KG1 (cell line): ENCODE measurements around the gene UCHL5.

ENCODE experiments used
- DNase-seq: peaks from one replicate; lab custom pipeline; 2025; lab: John Stamatoyannopoulos, UW

UCHL5 gene

DNA sequence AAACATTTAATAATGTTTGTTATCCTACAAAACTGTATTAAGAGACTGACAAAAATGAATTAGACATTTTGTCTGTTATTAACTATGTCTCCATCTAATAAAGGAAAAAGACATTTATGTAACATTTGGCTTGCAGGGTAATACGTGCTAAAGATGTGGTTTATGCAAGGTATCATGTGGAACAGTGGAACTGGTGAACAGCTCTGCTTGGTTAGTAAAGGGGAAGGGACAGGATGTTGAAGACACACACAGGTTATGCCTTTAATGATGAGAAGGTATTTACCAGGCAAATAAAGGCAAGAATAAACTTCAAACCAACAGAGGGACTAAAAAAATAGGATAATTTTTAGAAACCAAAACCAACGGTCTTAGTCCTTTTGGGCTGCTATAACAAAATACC is 93.1 kb downstream of the UCHL5 start:
- no peak for DNase-seq

DNA sequence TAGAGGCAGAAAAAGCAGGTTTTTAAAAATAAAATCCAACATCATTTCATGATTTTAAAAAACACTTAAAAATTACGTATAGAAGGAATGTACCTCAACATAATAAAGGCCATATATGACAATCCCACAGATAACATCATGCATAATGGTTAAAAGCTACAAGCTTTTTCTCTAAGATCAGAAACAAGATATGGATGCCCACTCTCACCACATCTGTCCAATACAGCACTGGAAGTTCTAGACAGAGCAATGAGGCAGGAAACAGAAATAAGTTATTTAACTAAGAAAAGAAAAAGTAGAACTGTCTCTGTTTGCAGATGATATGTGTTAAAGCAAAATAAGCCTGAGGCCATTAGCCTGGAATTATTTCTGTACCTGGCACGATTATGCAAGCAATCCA is 96.3 kb downstream of the UCHL5 start:
- DNase-seq, result no peak
